Measurements from ENCODE around the gene SMIM26.
"Not testable (repeated sequence)": the region's sequence is repeated elsewhere in the genome, so short reads cannot be mapped to it uniquely, and the experiment has no call there.

Gene SMIM26, protein sequence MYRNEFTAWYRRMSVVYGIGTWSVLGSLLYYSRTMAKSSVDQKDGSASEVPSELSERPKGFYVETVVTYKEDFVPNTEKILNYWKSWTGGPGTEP

DNA sequence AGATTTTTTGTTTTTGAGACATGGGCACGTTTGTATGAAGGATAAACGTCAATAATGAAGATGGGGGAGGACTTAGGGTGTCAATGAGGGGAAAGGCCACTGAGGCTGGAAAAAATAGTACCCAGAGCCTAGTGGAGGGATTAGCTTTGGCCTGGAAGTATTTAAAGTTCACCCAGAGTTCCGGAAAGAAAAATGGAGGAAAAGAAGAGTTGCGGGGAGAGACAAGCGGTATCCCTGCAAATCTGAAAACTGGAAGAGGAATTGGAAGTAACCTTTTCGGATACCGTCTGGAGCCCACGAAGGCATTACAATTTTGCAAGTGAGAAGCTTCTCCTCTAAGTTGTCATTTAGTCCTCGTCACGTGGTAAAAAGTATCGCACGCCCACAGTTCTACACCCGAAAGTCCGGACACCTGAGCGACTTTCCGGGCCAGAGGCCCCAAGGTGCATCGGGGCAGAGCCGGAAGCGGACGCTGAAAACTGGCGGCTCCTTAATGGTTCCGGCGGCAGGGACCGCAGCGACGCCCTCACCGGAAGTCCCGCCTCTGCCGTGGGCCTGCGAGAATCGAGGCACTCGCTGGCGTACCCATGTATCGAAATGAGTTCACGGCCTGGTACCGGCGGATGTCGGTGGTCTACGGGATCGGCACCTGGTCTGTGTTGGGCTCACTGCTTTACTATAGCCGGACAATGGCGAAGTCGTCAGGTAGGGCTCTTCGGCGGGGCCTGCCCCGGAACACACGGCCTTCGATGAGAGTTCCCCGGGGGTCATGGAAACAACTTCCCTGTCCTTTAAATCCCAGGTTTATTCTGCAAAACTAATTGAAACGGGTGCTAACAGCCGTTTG, at the start of gene SMIM26:
Gene SMIM26 (plus strand): TSS at position 541 of the 847 bp plus-strand sequence. CDS start 47 bp downstream, at position 588.
- DNase-seq (ENCODE audit: low read depth in 2 of 2), result peak; percentile 88 to 90

GRCh38 chr20:18522066-18522465, 45.2 kb upstream of the SMIM26 start:
- DNase-seq (ENCODE audit: low read depth in 2 of 2), result not testable (repeated sequence)

DNA sequence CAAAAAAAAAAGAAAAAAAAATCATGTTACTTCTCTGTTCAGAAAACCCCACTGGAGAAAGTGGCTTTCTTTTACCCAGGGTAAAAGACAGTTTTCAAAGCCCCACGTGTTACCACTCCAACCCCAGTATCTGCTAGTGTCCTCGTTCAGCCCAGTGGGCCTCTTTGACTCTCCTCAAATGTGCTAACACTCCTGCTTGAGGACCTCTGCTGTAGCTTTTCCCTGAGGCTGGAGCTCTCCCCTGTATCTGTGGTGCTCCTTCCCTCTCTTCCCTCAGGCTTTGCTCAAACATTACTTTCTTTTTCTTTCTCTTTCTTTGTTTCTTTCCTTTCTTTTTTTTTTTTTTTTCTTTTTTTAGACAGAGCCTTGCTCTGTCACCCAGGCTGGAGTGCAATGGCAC, 44.2 kb upstream of the SMIM26 start:
- DNase-seq (ENCODE audit: low read depth in 2 of 2), result no peak

GRCh38 chr20:18524646-18525045, 42.6 kb upstream of the SMIM26 start:
- no peak for DNase-seq (ENCODE audit: low read depth in 2 of 2)

DNA sequence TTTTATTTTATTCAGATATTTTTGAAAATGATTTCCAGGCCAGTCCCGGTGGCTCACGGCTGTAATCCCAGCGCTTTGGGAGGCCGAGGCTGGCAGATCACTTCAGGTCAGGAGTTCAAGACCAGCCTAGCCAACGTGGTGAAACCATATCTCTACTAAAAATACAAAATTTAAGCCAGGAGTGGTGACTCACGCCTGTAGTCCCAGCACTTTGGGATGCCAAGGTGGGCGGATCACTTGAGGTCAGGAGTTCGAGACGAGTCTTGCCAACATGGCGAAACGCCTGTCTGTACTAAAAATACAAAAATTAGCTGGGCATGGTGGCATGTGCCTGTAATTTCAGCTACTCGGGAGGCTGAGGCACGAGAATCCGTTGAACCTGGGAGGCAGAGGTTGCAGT, 40.5 kb upstream of the SMIM26 start:
- not testable (repeated sequence) for DNase-seq (ENCODE audit: low read depth in 2 of 2)

DNA sequence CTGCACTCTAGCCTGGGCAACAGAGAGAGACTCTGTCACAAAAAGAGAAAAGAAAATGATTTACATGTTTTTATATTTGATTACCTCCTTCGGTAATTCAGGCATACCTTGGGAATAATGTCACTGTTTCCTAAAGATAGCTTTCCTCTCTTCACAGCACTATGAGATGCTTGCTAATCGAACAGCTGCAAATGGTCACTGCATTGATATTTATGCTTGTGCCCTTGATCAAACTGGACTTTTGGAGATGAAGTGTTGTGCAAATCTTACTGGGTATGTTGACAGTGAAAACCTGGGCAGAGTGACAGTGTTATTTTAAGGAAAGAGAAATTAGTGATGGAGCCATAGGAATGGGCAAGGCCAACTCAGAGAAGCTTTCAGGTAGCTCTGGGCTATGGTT, 39.9 kb upstream of the SMIM26 start:
- DNase-seq (ENCODE audit: low read depth in 2 of 2), result no peak

DNA sequence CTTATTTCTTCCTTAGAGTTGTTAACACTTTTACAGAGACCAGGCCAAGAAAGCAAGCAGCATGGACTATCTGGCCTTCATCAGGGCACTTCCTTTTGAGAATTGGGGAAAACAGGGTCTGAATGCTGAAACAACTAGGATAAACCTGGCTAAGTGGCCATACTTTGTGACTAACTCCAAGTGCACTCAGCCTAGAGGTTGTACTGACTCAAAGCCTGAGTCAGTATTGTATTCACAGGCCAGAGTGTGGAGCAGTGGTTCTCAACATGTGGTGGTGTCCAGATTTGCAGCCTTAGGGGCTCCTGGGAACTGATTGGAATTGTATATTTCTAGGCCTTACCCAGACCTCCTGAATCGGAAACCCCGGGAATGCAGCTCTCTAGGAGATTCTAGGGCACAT, 39.4 kb upstream of the SMIM26 start:
- no peak for DNase-seq (ENCODE audit: low read depth in 2 of 2)

- DNase-seq (ENCODE audit: low read depth in 2 of 2), result no peak
Observed at GRCh38 chr20:18529041-18529440, 38.2 kb upstream of the SMIM26 start.

GRCh38 chr20:18532626-18533025, 34.6 kb upstream of the SMIM26 start:
- no peak for DNase-seq (ENCODE audit: low read depth in 2 of 2)

- no peak for DNase-seq (ENCODE audit: low read depth in 2 of 2)
Observed at GRCh38 chr20:18533491-18533890, 33.7 kb upstream of the SMIM26 start.

DNA sequence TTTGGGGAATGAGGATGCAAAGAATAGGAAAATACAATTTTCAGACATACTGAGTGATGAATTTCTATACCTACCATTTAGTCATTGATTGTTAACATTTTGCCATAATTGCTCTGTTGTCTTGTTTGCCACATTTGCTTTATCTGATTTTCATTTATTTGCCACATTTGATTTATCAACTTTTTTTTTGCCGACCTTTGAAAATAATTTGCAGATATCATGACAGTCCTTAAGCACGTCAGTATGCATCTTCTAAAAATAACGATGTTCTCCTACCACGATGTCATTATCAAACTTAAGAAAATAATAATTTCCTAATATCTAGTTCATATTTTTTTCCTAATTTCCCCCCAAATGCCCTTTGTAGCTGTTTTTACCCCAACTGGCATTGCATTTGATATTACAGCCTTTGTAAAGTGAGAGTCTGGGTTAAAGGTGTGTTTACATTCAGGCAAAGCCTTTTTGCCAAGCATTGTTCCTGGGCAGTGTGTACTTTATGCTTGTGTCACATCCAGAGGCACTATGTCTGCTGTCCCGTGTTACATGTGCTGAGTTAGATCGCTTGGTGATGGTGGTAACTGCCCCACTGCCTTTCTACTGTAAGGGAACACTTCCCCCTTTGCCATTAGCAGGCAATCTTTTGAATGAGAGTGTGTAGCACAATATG, 33.1 kb upstream of the SMIM26 start:
- DNase-seq (ENCODE audit: low read depth in 2 of 2), result no peak

- no peak for DNase-seq (ENCODE audit: low read depth in 2 of 2)
Observed at GRCh38 chr20:18537651-18538050, 29.6 kb upstream of the SMIM26 start.

DNA sequence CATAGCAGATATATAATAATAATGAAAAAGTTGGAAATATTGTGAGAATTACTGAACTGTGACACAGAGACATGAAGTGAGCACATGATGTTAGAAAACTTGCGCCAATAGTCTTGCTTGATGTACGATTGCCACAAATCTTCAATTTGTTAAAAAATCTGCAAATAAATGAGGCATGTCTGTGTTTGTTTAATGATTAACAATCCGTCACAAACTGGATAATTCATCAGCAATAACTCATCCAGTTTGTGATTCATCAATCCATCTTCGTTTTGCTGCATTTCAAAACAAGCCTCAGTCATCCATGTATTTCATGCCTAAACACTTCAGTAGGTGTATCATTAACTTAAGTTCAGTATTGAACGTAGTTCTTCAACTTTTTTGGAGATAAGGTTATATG, 25.5 kb upstream of the SMIM26 start:
- DNase-seq (ENCODE audit: low read depth in 2 of 2), result no peak

DNA sequence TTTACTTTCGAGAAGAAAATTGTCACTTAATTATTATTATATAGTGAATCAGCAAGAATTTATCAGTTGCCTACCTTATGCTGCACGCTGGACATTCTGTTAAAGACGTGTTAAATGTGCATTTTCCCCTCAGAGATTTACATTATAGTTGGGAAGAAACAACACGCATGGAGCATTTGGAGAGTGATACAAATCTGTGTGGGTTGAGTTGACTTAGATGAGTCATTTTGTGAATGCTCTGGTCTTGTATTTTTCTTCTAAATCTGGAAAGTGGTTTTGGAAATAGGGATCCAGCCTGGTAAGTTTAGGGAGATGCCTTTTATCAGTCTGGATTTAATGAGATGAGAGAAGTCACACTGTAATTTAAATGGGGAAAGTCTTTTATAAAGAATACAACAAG, 24.0 kb upstream of the SMIM26 start:
- DNase-seq (ENCODE audit: low read depth in 2 of 2), result no peak

DNA sequence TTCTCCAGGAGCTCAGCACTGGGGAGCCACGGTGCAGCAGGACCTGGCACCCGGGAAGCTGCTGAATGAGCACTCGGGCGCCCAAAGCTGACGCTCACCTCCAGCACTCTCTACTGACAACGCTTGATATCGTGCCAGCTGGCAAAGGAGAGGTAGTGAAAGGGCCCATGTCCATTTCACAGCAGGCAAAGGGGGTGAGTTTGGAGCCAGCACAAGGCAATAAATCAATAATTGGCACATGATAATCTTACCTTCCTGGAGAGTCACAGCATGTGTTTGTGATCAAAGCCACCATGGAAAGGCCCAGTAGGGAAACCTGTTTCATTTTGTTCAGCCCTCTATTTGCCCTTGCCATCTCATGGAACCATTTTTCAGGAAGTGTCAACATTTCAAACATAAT, 23.3 kb upstream of the SMIM26 start:
- DNase-seq (ENCODE audit: low read depth in 2 of 2), result no peak

DNA sequence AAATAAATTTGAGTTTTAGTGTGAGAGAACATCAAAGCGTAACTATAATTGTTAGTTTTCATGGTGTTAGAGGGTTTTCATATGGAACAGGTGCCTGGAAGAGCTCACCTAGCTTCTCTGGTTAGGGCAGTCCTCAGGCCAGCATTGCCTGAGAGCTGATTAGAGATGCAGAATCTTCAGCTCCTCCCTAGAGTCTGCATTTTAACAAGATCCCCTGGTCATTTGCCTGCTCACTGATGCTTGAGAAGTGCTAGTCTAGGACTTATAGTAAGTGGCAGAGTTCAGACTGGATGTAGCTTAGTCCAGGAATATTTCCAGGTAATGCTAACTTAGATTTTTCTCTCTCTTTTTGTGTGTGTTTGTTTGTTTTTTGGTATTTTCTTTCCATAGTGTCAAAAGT, 21.7 kb upstream of the SMIM26 start:
- DNase-seq (ENCODE audit: low read depth in 2 of 2), result no peak

DNA sequence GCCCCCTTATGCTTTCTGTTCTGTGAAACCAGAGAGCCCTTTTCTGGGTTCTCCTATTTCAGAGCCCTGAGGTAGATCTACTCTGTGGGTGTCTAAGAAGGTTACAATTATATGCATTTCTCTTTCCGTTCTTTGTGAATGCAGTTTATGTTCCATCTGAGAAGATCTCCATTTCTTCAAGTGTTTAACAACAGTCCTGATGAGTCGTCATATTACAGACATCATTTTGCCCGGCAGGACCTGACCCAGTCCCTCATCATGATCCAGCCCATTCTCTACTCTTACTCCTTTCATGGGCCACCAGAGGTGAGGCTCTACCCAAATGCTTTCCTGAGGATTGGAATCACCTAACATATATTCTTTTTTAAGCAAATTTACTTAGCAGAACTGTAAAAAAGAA, 18.8 kb upstream of the SMIM26 start:
- no peak for DNase-seq (ENCODE audit: low read depth in 2 of 2)

DNA sequence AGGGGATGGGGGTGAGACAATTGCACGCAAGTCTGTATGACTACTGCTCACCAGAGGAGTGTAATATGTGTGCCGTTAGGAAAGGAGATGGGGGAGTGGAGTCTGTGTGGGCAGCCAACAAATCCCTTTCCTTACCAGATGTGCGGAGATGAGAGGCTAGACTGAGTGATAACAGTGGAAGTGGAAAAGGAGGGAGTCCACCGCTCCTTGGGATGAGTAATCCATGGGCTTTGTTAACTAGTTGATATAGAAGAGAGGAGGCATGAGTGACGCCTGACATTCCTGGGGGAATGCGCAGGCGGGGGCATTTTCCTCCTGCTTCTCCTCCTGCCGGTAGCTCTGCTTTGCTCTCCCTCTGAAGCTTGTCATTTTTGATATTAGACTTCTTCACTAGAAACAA, 13.5 kb upstream of the SMIM26 start:
- DNase-seq (ENCODE audit: low read depth in 2 of 2), result no peak

DNA sequence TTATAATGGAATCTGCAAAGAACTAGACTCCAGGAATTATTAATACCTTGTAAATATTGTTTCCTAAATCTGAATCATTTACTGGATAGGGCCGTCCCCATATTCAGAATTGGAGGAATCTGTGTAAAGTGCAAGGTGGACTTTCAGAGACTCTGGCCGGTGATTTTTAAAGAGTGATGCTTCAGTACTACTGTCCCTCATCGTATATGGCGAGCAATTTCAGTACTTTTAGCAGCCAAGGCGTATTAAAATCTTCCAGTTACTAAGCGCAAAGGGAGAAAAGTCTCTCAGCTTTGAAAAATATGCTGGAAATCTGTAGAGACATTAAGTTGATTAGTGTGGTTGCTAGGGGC, 483 bp downstream of the SMIM26 start:
- DNase-seq (ENCODE audit: low read depth in 2 of 2), result no peak

GRCh38 chr20:18571009-18571408, 3.8 kb downstream of the SMIM26 start:
- no peak for DNase-seq (ENCODE audit: low read depth in 2 of 2)

- no peak for DNase-seq (ENCODE audit: low read depth in 2 of 2)
Observed at GRCh38 chr20:18571578-18571977, 4.3 kb downstream of the SMIM26 start.

GRCh38 chr20:18577942-18578341, 10.7 kb downstream of the SMIM26 start:
- DNase-seq (ENCODE audit: low read depth in 2 of 2), result no peak

DNA sequence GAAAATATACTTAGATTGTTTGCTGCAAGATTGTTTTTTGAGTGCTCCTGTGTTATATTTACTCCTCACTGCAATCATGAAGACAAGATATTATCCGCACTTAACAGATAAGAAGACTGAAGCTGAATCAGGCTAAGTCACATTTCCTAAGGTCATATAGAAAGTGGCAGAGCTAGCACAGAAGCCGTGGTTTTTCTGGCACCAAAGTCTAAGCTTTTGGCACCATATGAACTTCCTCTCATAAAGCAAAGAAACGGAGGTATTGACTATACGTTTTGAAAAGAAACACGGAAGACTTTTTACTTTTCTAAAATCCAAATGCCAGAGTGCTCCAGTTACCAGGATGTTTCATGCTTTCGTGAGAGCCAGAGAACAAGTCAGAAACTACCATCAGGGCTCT, 11.3 kb downstream of the SMIM26 start:
- DNase-seq (ENCODE audit: low read depth in 2 of 2), result no peak

Measured in stimulated activated CD8-positive, alpha-beta memory T cell treated with anti-CD3 and anti-CD28 coated beads, Interleukin-7, amount 100 ng/mL, for 4 hours (primary cell).